Right renal pelvis (tissue), 4 donors: Measurements from ENCODE around the gene CDH24. TPM values are rescaled to one million over a fixed set of nuclear protein-coding genes. Genes with fewer than 3 reads are reported as not detected.

Experiments used
- DNase-seq, 4 donors: peaks; one replicate each; pipeline ENCODE4 v3.0.0-alpha.2; 2013; ENCODE audit warnings: low read depth in 4 of 4, low spot score in 3 of 4, missing footprints in 1 of 4
- polyA plus RNA-seq, 4 donors: library from polyadenylated mRNA; unstranded; fragments of 120-200 nt; gene quantifications; one replicate each; pipeline ENCODE4 v1.2.1, GENCODE V29; 2013; ENCODE audit not compliant: insufficient read length in 4 of 4

The CDH24 gene
- polyA plus RNA-seq, result 10 to 100 TPM; 20.4 to 24.9 (median 21.1) TPM

GRCh38 chr14:23056956-23057756 lies at the start of gene CDH24:
Gene CDH24, minus strand, starts transcription at chr14:23057520. Its CDS starts 1,787 bp downstream, at chr14:23055733.
- peak in 3 of 4 donors; percentile 64 to 73 (median 69) for DNase-seq

- no peak for DNase-seq
These were observed 49.4 kb upstream of the CDH24 start for GRCh38 chr14:23106747-23107045.

GRCh38 chr14:23105348-23105824 lies 48.1 kb upstream of the CDH24 start:
- no peak for DNase-seq

GRCh38 chr14:23104591-23105347 lies 47.4 kb upstream of the CDH24 start, which contains the start of gene CIROP:
Gene CIROP, minus strand, starts transcription at chr14:23104989. Its CDS starts 69 bp downstream, at chr14:23104920.
- DNase-seq, result no peak

- DNase-seq, result no peak
These were observed 46.8 kb upstream of the CDH24 start for GRCh38 chr14:23104070-23104590.

- DNase-seq, result no peak
These were observed 46.3 kb upstream of the CDH24 start for GRCh38 chr14:23103581-23103980.

- no peak for DNase-seq
These were observed 45.5 kb upstream of the CDH24 start for GRCh38 chr14:23102801-23103200.

- DNase-seq, result no peak
These were observed 44.8 kb upstream of the CDH24 start for GRCh38 chr14:23101986-23102625.

- DNase-seq, result no peak
These were observed 44.1 kb upstream of the CDH24 start for GRCh38 chr14:23101213-23101970.

GRCh38 chr14:23099212-23099861 lies 42.0 kb upstream of the CDH24 start:
- no peak for DNase-seq

- no peak for DNase-seq
These were observed 40.5 kb upstream of the CDH24 start for GRCh38 chr14:23097786-23098185.

- peak; percentile 99 to 100 (median 100) for DNase-seq
These were observed 38.1 kb upstream of the CDH24 start, which contains the start of gene C14orf119 for GRCh38 chr14:23095196-23096108. Gene C14orf119, plus strand, starts transcription at chr14:23095505. Its CDS starts 2,154 bp downstream, at chr14:23097659.

- DNase-seq, result peak; percentile 78 to 86 (median 82)
These were observed 37.4 kb upstream of the CDH24 start, which contains the start of gene ACIN1 for GRCh38 chr14:23094666-23095195. Gene ACIN1, minus strand, starts transcription at chr14:23095136. Its CDS starts 24 bp downstream, at chr14:23095112.

GRCh38 chr14:23093991-23094665 lies 36.8 kb upstream of the CDH24 start:
- no peak for DNase-seq

- no peak for DNase-seq
These were observed 36.2 kb upstream of the CDH24 start for GRCh38 chr14:23093526-23093925.

- DNase-seq, result no peak
These were observed 35.8 kb upstream of the CDH24 start for GRCh38 chr14:23093104-23093503.
